ENCODE measurements around the gene RAD51B. TPM values are rescaled to one million over a fixed set of nuclear protein-coding genes. Genes with fewer than 3 reads are reported as not detected.

Gene RAD51B
- total and polyA plus RNA-seq, 9 of the 15 experiments (the other 6 are each of a cell fraction or from before 2014, with no cell fraction given), result 8.5 to 17.3 (median 11.3) TPM

DNA sequence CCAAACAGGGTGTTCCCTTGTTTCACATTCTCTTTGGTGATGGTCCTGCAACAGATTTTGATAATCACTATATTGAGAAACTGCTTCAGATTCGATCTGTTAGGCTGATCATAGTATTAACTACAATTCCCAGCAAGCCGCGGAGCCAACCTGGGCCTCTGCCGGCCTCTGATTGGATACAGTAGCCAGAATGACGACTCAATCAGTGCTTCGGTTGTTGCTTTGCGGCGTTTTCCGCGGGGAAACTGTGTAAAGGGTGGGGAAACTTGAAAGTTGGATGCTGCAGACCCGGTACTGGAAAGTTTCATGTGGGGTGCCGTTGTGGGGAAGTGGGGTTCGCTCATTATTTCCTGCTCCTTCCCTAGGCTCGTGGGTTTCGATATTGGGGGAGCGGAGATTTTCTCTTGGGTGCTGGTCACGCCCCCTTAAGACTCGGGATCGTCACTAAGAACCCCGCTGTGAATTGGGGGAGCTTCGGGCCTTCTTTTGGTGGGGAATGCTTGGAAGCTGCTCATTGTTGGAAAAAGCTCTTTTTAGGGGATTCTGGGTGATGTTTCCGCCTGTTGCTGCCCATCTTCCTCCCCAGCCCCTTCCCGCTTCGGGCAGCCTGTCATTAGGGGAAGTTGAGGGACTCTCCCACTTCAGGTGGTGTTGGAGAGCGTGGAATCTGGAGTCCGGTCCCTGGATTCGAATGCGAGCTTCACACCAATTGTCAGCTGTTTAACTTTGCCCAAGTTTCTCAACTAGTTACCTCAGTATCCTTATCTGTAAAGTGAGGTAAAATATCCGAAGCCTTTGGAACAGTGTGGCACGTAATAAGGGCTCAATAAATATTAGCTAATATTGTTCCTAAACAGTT is at the start of gene RAD51B (continued):
- TF ChIP-seq POLR2H (tag; IDR thresholded peaks at IDR 0.05; ENCODE audit: low read depth) (no peak), CREM (IDR thresholded peaks at IDR 0.05; ENCODE audit: low read depth) (peak; percentile 63), TGIF2 (CRISPR knock-in tag; IDR thresholded peaks at IDR 0.05) (no peak), ZNF644 (tag; IDR thresholded peaks at IDR 0.05; ENCODE audit: low read depth) (no peak), STAT5A (IDR thresholded peaks at IDR 0.05; ENCODE audit: borderline replicate concordance, low read length) (no peak), RHOXF2B (CRISPR knock-in tag; conservative IDR thresholded peaks at IDR 0.05) (no peak), GTF2E2 (tag; IDR thresholded peaks at IDR 0.05) (no peak), HMGN3 (IDR thresholded peaks at IDR 0.05; ENCODE audit: borderline replicate concordance, extremely low read depth, insufficient read length, low read depth, low read length) (no peak), NEUROD1 (IDR thresholded peaks at IDR 0.05; ENCODE audit: borderline replicate concordance, low read depth, low read length, partially characterized antibody) (peak; percentile 76), JUND (IDR thresholded peaks at IDR 0.05; ENCODE audit: borderline replicate concordance, low read depth, low read length) (no peak), JUND (tag; IDR thresholded peaks at IDR 0.05; ENCODE audit: borderline replicate concordance, low read depth, low read length) (no peak), BRCA1 (IDR thresholded peaks at IDR 0.05) (no peak), BRCA1 (CRISPR knock-in tag; IDR thresholded peaks at IDR 0.05) (no peak)
- TF ChIP-seq, protein P1, sequence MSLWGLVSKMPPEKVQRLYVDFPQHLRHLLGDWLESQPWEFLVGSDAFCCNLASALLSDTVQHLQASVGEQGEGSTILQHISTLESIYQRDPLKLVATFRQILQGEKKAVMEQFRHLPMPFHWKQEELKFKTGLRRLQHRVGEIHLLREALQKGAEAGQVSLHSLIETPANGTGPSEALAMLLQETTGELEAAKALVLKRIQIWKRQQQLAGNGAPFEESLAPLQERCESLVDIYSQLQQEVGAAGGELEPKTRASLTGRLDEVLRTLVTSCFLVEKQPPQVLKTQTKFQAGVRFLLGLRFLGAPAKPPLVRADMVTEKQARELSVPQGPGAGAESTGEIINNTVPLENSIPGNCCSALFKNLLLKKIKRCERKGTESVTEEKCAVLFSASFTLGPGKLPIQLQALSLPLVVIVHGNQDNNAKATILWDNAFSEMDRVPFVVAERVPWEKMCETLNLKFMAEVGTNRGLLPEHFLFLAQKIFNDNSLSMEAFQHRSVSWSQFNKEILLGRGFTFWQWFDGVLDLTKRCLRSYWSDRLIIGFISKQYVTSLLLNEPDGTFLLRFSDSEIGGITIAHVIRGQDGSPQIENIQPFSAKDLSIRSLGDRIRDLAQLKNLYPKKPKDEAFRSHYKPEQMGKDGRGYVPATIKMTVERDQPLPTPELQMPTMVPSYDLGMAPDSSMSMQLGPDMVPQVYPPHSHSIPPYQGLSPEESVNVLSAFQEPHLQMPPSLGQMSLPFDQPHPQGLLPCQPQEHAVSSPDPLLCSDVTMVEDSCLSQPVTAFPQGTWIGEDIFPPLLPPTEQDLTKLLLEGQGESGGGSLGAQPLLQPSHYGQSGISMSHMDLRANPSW (CRISPR knock-in tag; IDR thresholded peaks at IDR 0.05), result no peak
- TF ChIP-seq, protein P2, sequence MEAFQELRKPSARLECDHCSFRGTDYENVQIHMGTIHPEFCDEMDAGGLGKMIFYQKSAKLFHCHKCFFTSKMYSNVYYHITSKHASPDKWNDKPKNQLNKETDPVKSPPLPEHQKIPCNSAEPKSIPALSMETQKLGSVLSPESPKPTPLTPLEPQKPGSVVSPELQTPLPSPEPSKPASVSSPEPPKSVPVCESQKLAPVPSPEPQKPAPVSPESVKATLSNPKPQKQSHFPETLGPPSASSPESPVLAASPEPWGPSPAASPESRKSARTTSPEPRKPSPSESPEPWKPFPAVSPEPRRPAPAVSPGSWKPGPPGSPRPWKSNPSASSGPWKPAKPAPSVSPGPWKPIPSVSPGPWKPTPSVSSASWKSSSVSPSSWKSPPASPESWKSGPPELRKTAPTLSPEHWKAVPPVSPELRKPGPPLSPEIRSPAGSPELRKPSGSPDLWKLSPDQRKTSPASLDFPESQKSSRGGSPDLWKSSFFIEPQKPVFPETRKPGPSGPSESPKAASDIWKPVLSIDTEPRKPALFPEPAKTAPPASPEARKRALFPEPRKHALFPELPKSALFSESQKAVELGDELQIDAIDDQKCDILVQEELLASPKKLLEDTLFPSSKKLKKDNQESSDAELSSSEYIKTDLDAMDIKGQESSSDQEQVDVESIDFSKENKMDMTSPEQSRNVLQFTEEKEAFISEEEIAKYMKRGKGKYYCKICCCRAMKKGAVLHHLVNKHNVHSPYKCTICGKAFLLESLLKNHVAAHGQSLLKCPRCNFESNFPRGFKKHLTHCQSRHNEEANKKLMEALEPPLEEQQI (IDR thresholded peaks at IDR 0.05), result no peak
- TF ChIP-seq, protein P3, sequence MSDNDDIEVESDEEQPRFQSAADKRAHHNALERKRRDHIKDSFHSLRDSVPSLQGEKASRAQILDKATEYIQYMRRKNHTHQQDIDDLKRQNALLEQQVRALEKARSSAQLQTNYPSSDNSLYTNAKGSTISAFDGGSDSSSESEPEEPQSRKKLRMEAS (CRISPR knock-in tag; IDR thresholded peaks at IDR 0.05), result no peak
- TF ChIP-seq, protein P4, sequence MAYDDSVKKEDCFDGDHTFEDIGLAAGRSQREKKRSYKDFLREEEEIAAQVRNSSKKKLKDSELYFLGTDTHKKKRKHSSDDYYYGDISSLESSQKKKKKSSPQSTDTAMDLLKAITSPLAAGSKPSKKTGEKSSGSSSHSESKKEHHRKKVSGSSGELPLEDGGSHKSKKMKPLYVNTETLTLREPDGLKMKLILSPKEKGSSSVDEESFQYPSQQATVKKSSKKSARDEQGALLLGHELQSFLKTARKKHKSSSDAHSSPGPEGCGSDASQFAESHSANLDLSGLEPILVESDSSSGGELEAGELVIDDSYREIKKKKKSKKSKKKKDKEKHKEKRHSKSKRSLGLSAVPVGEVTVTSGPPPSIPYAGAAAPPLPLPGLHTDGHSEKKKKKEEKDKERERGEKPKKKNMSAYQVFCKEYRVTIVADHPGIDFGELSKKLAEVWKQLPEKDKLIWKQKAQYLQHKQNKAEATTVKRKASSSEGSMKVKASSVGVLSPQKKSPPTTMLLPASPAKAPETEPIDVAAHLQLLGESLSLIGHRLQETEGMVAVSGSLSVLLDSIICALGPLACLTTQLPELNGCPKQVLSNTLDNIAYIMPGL (CRISPR knock-in tag; IDR thresholded peaks at IDR 0.05), result no peak
- TF ChIP-seq, protein P5, sequence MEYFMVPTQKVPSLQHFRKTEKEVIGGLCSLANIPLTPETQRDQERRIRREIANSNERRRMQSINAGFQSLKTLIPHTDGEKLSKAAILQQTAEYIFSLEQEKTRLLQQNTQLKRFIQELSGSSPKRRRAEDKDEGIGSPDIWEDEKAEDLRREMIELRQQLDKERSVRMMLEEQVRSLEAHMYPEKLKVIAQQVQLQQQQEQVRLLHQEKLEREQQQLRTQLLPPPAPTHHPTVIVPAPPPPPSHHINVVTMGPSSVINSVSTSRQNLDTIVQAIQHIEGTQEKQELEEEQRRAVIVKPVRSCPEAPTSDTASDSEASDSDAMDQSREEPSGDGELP (CRISPR knock-in tag; IDR thresholded peaks at IDR 0.05; ENCODE audit: borderline replicate concordance), result no peak; the same call in 1 of the 2 replicates

All from K562 (cell line).